MM.1S (cell line): ENCODE data around the gene RAB20.

ENCODE experiments used
- DNase-seq: peaks from one replicate; pipeline ENCODE4 v3.0.0-alpha.2; 2015
- H2AFZ ChIP-seq: fragments of 300-600 bp; sonication (generic); 2 replicates; pipeline ENCODE4 v1.6.0; 2016; ENCODE audit warnings: antibody characterized with exemption, low read length
- H3F3A ChIP-seq: fragments of 300-600 bp; sonication (generic); 2 replicates; pipeline ENCODE4 v1.6.1; 2016; ENCODE audit warnings: mild to moderate bottlenecking, antibody characterized with exemption, low read length, moderate library complexity, mixed read lengths; ENCODE audit not compliant: insufficient read depth
- H3K27ac ChIP-seq: fragments of 300-600 bp; sonication (generic); 2 replicates; pipeline ENCODE4 v1.5.1; 2016; ENCODE audit warnings: mild to moderate bottlenecking, low read length
- H3K27me3 ChIP-seq: fragments of 300-600 bp; sonication (generic); replicated peaks from 2 replicates; pipeline ENCODE4 v1.6.0; 2016; ENCODE audit warnings: low read length; ENCODE audit not compliant: insufficient read depth
- H3K36me3 ChIP-seq: fragments of 300-600 bp; sonication (generic); replicated peaks from 2 replicates; pipeline ENCODE4 v1.6.1; 2016; ENCODE audit warnings: mild to moderate bottlenecking, low read length, mixed read lengths; ENCODE audit not compliant: insufficient read depth
- H3K4me1 ChIP-seq: fragments of 300-600 bp; sonication (generic); 2 replicates; pipeline ENCODE4 v1.6.1; 2016; ENCODE audit warnings: low read length, mixed read lengths
- H3K4me2 ChIP-seq: fragments of 300-600 bp; sonication (generic); 2 replicates; pipeline ENCODE4 v1.6.0; 2016; ENCODE audit warnings: low read depth, low read length
- H3K4me3 ChIP-seq: fragments of 300-600 bp; sonication (generic); 2 replicates; pipeline ENCODE4 v1.5.1; 2016; ENCODE audit warnings: low read length, mixed read lengths
- H3K79me2 ChIP-seq: fragments of 300-600 bp; sonication (generic); 2 replicates; pipeline ENCODE4 v1.6.1; 2016; ENCODE audit warnings: mixed run types, low read length, mixed read lengths
- H3K9ac ChIP-seq: fragments of 300-600 bp; sonication (generic); 2 replicates; pipeline ENCODE4 v1.6.1; 2016; ENCODE audit warnings: low read length, mixed read lengths
- H3K9me2 ChIP-seq: fragments of 300-600 bp; sonication (generic); replicated peaks from 2 replicates; pipeline ENCODE4 v1.6.1; 2016; ENCODE audit warnings: mild to moderate bottlenecking, low read length, mixed read lengths; ENCODE audit not compliant: insufficient read depth
- H3K9me3 ChIP-seq: fragments of 300-600 bp; sonication (generic); replicated peaks from 2 replicates; pipeline ENCODE4 v1.6.1; 2016; ENCODE audit warnings: mild to moderate bottlenecking, low read length, mixed read lengths; ENCODE audit not compliant: insufficient read depth
- H4K20me1 ChIP-seq: fragments of 300-600 bp; sonication (generic); 2 replicates; pipeline ENCODE4 v1.6.1; 2016; ENCODE audit warnings: mild to moderate bottlenecking, low read length, moderate library complexity, mixed read lengths; ENCODE audit not compliant: insufficient read depth
- EZH2 ChIP-seq: fragments of 300-600 bp; sonication (generic); optimal IDR thresholded peaks from 2 replicates; pipeline ENCODE3; 2017; ENCODE audit warnings: low read depth, mild to moderate bottlenecking, antibody characterized with exemption, low read length, mixed read lengths
- EZH2phosphoT487 ChIP-seq: fragments of 300-600 bp; sonication (generic); IDR thresholded peaks from 2 replicates; pipeline ENCODE4 v1.6.1; 2018; ENCODE audit warnings: antibody characterized with exemption, low read length
- TF ChIP-seq, protein P1 (sequence below): fragments of 300-600 bp; sonication (generic); IDR thresholded peaks from 2 replicates; pipeline ENCODE4 v1.5.1; 2016; ENCODE audit warnings: antibody characterized with exemption, low read length, mixed read lengths

RAB20 gene

GRCh38 chr13:110529522-110530311 lies 31.8 kb downstream of the RAB20 start:
- Histone ChIP-seq H3K4me3 (no peak overlapping the region), H3K27me3 (no peaks in the 10 kb centered on the region), H4K20me1 (no peaks in the 10 kb centered on the region), H3K9me2 (no peaks in the 10 kb centered on the region), H3K27ac (no peak overlapping the region), H3K4me1 (peaks cover 22% of the 10 kb centered on the region), H3F3A (peaks cover 18% of the 10 kb centered on the region), H3K79me2 (no peaks in the 10 kb centered on the region), H3K9me3 (no peaks in the 10 kb centered on the region), H2AFZ (no peak overlapping the region), H3K36me3 (no peaks in the 10 kb centered on the region), H3K4me2 (no peak overlapping the region), H3K9ac (no peak overlapping the region)
- TF ChIP-seq EZH2 (no peak), EZH2phosphoT487 (no peak)
- TF ChIP-seq, protein P1, sequence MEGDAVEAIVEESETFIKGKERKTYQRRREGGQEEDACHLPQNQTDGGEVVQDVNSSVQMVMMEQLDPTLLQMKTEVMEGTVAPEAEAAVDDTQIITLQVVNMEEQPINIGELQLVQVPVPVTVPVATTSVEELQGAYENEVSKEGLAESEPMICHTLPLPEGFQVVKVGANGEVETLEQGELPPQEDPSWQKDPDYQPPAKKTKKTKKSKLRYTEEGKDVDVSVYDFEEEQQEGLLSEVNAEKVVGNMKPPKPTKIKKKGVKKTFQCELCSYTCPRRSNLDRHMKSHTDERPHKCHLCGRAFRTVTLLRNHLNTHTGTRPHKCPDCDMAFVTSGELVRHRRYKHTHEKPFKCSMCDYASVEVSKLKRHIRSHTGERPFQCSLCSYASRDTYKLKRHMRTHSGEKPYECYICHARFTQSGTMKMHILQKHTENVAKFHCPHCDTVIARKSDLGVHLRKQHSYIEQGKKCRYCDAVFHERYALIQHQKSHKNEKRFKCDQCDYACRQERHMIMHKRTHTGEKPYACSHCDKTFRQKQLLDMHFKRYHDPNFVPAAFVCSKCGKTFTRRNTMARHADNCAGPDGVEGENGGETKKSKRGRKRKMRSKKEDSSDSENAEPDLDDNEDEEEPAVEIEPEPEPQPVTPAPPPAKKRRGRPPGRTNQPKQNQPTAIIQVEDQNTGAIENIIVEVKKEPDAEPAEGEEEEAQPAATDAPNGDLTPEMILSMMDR = no peak
- no peak for DNase-seq

DNA sequence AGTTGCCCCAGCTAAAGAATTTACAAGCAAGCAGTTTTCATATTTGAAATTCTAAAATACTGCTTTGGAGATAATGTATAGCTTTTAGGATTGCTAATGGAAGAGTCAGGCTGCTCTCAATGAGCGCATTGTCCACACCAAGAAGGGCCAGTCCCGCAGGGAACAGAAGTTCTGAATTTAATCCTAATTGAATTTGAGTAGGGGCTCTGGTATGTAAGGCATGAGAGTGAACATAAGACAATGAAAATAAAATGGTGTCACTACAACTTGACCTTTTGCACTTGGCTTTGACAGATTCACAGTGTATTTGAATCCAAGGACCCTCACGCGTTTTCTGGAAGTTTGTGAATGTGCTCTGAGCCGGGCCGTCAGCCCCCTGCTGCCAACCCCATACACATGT lies 32.6 kb downstream of the RAB20 start:
- no peak for DNase-seq
- Histone ChIP-seq H3K27me3 (no peaks in the 10 kb centered on the region), H3K9me3 (no peaks in the 10 kb centered on the region), H3F3A (peaks cover 20% of the 10 kb centered on the region), H3K9ac (no peak overlapping the region), H3K36me3 (no peaks in the 10 kb centered on the region), H2AFZ (no peak overlapping the region), H3K4me3 (no peak overlapping the region), H3K4me1 (peaks cover 30% of the 10 kb centered on the region), H3K4me2 (no peak overlapping the region), H3K27ac (no peak overlapping the region), H3K79me2 (no peaks in the 10 kb centered on the region), H4K20me1 (no peaks in the 10 kb centered on the region), H3K9me2 (no peaks in the 10 kb centered on the region)
- TF ChIP-seq EZH2phosphoT487 (no peak), EZH2 (no peak)
- TF ChIP-seq, protein P1 = no peak

DNA sequence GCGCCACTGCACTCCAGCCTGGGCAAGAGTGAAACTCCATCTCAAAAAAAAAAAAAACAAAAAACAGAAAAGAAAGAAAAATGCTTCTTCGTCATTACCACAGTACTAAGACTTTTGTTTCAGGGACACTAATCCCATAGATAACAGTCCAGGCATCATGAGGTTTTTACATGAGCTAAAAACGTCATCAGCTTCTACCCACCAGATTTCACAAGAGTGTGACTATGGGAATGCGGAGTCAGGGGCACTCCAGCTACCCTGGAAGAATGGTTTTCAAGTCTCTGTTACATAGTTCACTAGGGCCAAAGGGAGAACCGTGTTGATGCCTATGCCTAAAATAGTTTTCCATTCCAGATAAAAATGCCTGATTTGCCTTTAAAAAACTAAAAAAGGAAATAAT lies 33.2 kb downstream of the RAB20 start:
- H4K20me1 ChIP-seq = no peaks in the 10 kb centered on the region
- H3F3A ChIP-seq = peaks cover 20% of the 10 kb centered on the region
- H3K9me3 ChIP-seq = no peaks in the 10 kb centered on the region
- no peak for TF ChIP-seq EZH2
- TF ChIP-seq, protein P1 = no peak
- no peak overlapping the region for H3K4me3 ChIP-seq
- no peaks in the 10 kb centered on the region for H3K36me3 ChIP-seq
- no peaks in the 10 kb centered on the region for H3K27me3 ChIP-seq
- no peak overlapping the region for H3K9ac ChIP-seq
- DNase-seq = no peak
- no peaks in the 10 kb centered on the region for H3K79me2 ChIP-seq
- no peak overlapping the region for H2AFZ ChIP-seq
- peaks cover 34% of the 10 kb centered on the region for H3K4me1 ChIP-seq
- H3K4me2 ChIP-seq = no peak overlapping the region
- no peaks in the 10 kb centered on the region for H3K9me2 ChIP-seq
- H3K27ac ChIP-seq = no peak overlapping the region
